Muscle of leg (tissue), 11 donors: Measurements from ENCODE around the gene TCEA2. TPM values are rescaled to one million over a fixed set of nuclear protein-coding genes. Genes with fewer than 3 reads are reported as not detected.

ENCODE experiments used
- DNase-seq: peaks from one replicate; pipeline ENCODE4 v3.0.0; 2013
- H3K27ac ChIP-seq: one replicate; pipeline ENCODE4 v1.5.1; 2013; ENCODE audit warnings: mild to moderate bottlenecking, low read length, control low read depth
- H3K27me3 ChIP-seq: one replicate; pipeline ENCODE4 v1.6.1; 2013; ENCODE audit warnings: low read length; ENCODE audit not compliant: control insufficient read depth, insufficient read depth
- H3K36me3 ChIP-seq: one replicate; pipeline ENCODE4 v1.6.1; 2013; ENCODE audit warnings: low read length; ENCODE audit not compliant: control insufficient read depth, insufficient read depth
- H3K4me1 ChIP-seq: one replicate; pipeline ENCODE4 v1.6.1; 2013; ENCODE audit warnings: low read length; ENCODE audit not compliant: control insufficient read depth, insufficient read depth
- H3K4me3 ChIP-seq: one replicate; pipeline ENCODE4 v1.5.1; 2013; ENCODE audit warnings: low read length, control low read depth
- H3K9me3 ChIP-seq: replicated peaks from 2 replicates; pipeline ENCODE4 v1.6.1; 2013; ENCODE audit warnings: low read depth, low read length; ENCODE audit not compliant: control insufficient read depth
- WGBS: methylation state at CpG from one replicate; pipeline ENCODE4 v1.1.5; 2013; ENCODE audit warnings: missing lambda C conversion rate; ENCODE audit not compliant: insufficient coverage; 5-methylcytosine and 5-hydroxymethylcytosine counted together
- polyA plus RNA-seq, 8 donors: library from polyadenylated mRNA; unstranded; fragments of 120-200 nt; gene quantifications; one replicate each; pipeline versions ENCODE4 v1.2.1 to v1.2.3, GENCODE V29; 2013; ENCODE audit warnings: inconsistent platforms in 1 of 8, low replicate concordance in 1 of 8; ENCODE audit not compliant: insufficient read length in 8 of 8, insufficient read depth in 1 of 8
- total RNA-seq: library from RNA; stranded (reverse); fragments of 120-200 nt; gene quantifications from one replicate; pipeline ENCODE4 v1.2.4, GENCODE V29; 2013

The TCEA2 gene
- total and polyA plus RNA-seq, 9 donors, result 24.6 to 60.1 (median 46.8) TPM

DNA sequence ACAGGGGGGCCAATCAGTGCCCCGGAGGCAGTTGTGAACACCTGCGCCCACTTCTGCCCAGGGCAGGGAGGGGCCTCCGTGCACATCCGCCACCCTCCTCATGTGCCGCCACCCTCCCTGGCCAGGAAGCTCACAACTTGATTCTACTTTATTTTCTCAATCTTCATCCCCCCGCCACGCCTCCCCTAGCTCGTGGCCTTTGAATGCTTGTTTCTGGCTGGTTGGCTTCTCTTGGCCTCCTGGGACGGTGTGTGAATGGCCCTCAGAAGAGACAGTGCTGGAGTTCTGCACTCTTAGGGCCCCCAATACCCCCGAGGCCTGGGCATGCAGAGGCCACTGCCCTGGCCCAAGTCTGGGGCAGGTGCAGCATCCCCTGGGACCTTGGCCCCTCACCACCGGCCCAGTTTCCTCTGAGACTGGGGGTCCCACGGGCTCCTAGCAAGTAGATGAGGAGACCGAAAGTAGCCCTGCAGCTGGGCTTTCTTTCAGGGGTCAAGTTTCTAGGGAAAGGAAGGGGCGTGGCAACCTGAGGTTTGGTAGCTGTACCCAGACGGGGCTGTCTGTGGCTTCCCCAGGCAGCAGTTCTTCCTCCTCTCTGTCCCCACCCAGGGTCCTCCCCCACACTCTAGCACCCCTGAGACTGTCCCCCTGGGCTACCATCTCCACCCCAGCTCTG, 15.0 kb downstream of the TCEA2 start:
- H3K4me1 ChIP-seq, result peaks cover 29% of the 10 kb centered on the region
- peaks cover 7% of the 10 kb centered on the region for H3K36me3 ChIP-seq
- H3K27me3 ChIP-seq, result peaks cover 18% of the 10 kb centered on the region
- no peak overlapping the region for H3K27ac ChIP-seq
- peak overlapping the region; percentile 72 for H3K4me3 ChIP-seq
- WGBS, result 48% methylated on average over 10 of the region's 15 CpGs
- peak; percentile 30 for DNase-seq
- H3K9me3 ChIP-seq, result no peaks in the 10 kb centered on the region

GRCh38 chr20:64078934-64079272, 15.9 kb downstream of the TCEA2 start:
- peaks cover 33% of the 10 kb centered on the region for H3K4me1 ChIP-seq
- peaks cover 24% of the 10 kb centered on the region for H3K27me3 ChIP-seq
- no peak for DNase-seq
- H3K27ac ChIP-seq, result no peak overlapping the region
- peaks cover 3% of the 10 kb centered on the region for H3K36me3 ChIP-seq
- peak overlapping the region; percentile 72 for H3K4me3 ChIP-seq
- WGBS, result 40% methylated on average over 1 of the region's 4 CpGs
- no peaks in the 10 kb centered on the region for H3K9me3 ChIP-seq

GRCh38 chr20:64079273-64080012, 16.4 kb downstream of the TCEA2 start, which contains the start of gene RGS19:
RGS19 (minus strand) TSS chr20:64079518; CDS start chr20:64076886, 2,632 bp downstream.
- H3K27me3 ChIP-seq, result peaks cover 28% of the 10 kb centered on the region
- WGBS, result 0% methylated on average over 56 of the region's 73 CpGs
- H3K4me3 ChIP-seq, result peak within 1 kb of the TSS; percentile 72
- no peaks in the 10 kb centered on the region for H3K9me3 ChIP-seq
- DNase-seq, result peak; percentile 93
- H3K36me3 ChIP-seq, result no peaks in the 10 kb centered on the region
- peaks cover 37% of the 10 kb centered on the region for H3K4me1 ChIP-seq
- peak within 1 kb of the TSS; percentile 29 for H3K27ac ChIP-seq

DNA sequence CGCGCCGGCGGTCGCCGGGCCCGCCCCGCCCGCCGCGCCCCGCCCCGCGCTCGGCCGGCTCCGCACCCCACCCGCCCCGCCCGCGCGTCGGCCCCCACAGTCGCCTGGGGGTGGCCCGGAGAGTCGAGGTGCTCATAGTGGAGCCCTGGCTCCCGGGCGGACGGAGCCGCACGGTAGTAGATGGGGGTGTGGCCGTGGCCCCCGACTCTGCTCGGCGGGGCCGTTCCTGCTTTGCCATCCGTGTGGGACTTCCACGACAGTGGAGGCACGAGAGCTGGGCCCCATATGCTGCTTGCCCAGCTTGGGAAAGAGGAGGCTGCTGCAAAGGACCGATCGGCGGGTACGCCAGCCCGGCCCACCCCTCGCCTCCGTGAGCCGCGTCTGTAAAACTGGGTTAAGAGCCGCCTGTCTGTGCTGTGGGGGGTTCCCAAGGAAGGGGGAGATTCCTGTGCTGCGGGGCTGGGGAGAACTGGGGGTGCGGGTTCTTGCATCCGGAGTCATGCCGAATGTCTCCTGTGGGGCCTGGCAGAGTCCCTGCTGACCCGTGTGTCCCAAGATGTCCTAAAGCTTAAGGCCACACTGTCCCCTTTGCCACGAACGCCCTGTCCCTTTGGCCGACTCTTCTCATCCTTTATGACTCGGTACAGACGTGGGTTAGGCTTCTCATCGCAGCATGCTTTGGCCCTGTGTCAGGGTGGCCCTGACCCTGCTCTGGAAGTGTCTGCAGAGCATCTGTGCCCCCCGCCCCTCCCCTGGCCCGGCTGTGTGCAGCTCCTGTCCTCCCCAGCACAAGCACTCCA, 17.2 kb downstream of the TCEA2 start, which contains the start of gene OPRL1:
OPRL1 (plus strand) TSS at position 70 of the 800 bp plus-strand sequence. CDS start 12,639 bp downstream, outside the sequence.
- peak within 1 kb of the TSS; percentile 29 for H3K27ac ChIP-seq
- H3K4me1 ChIP-seq, result peaks cover 42% of the 10 kb centered on the region
- no peaks in the 10 kb centered on the region for H3K36me3 ChIP-seq
- peaks cover 36% of the 10 kb centered on the region for H3K27me3 ChIP-seq
- 5% methylated on average over 46 of the region's 62 CpGs for WGBS
- H3K4me3 ChIP-seq, result peak within 1 kb of the TSS; percentile 72
- DNase-seq, result no peak
- no peaks in the 10 kb centered on the region for H3K9me3 ChIP-seq

DNA sequence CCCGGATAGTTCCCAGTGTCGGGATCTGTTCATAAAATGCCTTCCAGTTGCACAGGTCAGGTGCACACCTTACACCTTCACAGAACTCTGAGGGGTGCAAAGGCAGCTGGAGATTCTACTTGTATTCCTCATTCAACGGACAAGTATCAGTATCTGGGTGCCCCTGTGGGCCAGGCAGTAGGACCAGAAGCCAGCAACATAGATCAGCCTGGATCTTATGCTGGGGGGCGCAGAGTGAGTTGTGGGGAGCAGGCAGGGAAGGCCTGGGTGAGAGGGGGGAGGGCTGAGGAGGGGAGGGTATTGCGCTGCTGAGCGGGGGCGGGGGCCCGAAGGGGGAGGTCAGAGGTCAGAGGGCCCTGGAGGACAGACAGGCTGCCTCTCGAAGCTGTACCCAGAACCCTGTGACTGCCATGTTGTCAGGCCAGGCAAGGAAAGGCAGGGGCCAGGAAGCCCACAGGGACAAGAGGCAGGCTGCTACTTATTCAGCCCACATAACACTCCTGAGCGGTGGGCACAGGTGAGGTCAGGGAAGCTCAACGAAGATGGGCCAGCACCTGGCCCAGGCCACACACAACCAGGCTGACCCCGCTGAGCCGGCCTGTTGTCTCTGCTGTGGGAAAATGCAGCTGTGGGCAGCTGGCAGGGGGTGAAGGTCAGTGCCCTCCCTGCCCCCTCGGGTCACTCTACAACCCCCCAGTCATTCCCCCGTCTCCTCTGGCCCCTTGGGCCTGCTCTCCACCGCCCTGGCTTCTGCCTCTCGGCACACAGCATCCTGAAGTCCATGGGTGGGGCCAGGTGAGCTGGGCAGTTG, 18.0 kb downstream of the TCEA2 start:
- H3K9me3 ChIP-seq, result no peaks in the 10 kb centered on the region
- WGBS, result 58% methylated on average over 10 of the region's 17 CpGs
- peaks cover 44% of the 10 kb centered on the region for H3K27me3 ChIP-seq
- H3K4me1 ChIP-seq, result peaks cover 42% of the 10 kb centered on the region
- H3K4me3 ChIP-seq, result peak overlapping the region; percentile 40
- H3K27ac ChIP-seq, result no peak overlapping the region
- no peak for DNase-seq
- H3K36me3 ChIP-seq, result no peaks in the 10 kb centered on the region

DNA sequence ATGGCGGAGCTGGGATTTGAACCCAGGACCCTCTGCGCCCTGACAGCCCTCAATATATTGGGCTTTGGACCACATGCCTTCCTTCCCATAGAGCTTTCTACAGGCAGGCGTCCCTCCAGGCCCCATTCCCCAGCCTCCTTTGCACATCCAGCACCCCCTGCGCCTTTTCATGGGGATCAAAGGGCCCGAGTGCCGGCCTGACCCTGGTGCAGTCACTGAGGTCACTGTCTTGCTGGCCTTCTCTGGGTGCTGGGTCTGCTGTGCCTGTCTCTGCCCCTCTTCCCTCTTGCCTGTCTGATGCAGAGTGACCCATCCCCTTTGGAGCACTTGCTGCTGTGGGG, 18.6 kb downstream of the TCEA2 start:
- Histone ChIP-seq H3K27ac (no peak overlapping the region), H3K9me3 (peaks cover under 1% of the 10 kb centered on the region), H3K27me3 (peaks cover 49% of the 10 kb centered on the region), H3K4me1 (peaks cover 42% of the 10 kb centered on the region), H3K36me3 (no peaks in the 10 kb centered on the region), H3K4me3 (no peak overlapping the region)
- DNase-seq, result no peak
- 83% methylated on average over 6 of the region's 6 CpGs for WGBS

DNA sequence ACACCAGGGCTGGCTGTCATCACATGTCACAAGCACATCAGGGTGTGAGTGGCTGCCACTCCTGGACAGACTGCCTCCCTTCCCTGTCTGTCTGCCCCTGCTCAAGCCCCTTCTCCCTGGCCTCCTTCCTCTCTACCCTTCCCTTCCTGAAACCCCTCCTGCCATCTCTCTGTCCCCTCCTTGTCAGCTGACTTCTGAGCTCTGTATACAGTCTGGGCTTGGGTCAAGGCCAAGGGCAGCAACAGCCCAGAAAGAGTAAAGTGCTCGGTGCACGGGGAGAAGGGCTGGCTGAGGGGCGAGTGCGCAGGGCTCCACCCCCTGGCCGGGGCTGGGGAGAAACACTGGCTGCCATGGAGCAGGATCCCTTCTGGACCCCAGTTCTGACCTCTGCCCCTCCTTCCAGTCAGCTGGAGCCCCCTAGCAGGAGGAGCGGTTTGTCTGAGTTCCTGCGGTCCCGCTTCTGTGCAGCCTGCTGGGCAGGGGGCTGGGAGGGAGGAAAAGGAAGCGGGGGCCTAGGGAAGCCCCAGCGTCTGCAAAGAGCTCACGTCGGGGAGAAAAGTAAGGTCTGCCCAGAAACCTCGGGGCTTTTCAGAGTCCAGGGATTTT, 19.2 kb downstream of the TCEA2 start:
- H3K36me3 ChIP-seq, result no peaks in the 10 kb centered on the region
- H3K4me3 ChIP-seq, result no peak overlapping the region
- DNase-seq, result no peak
- no peak overlapping the region for H3K27ac ChIP-seq
- H3K27me3 ChIP-seq, result peaks cover 51% of the 10 kb centered on the region
- peaks cover 42% of the 10 kb centered on the region for H3K4me1 ChIP-seq
- WGBS, result 10% methylated on average over 10 of the region's 13 CpGs
- peaks cover 3% of the 10 kb centered on the region for H3K9me3 ChIP-seq

- Histone ChIP-seq H3K27ac (no peak overlapping the region), H3K27me3 (peaks cover 54% of the 10 kb centered on the region), H3K4me3 (peak overlapping the region; percentile 26), H3K4me1 (peaks cover 42% of the 10 kb centered on the region), H3K36me3 (no peaks in the 10 kb centered on the region), H3K9me3 (peaks cover 7% of the 10 kb centered on the region)
- WGBS, result 6% methylated on average over 7 of the region's 13 CpGs
- DNase-seq, result no peak
Measured at GRCh38 chr20:64082820-64083377, 19.9 kb downstream of the TCEA2 start.

GRCh38 chr20:64083378-64083803, 20.4 kb downstream of the TCEA2 start:
- DNase-seq, result peak; percentile 83
- no peak overlapping the region for H3K27ac ChIP-seq
- peaks cover 8% of the 10 kb centered on the region for H3K9me3 ChIP-seq
- H3K4me1 ChIP-seq, result peaks cover 37% of the 10 kb centered on the region
- peaks cover 57% of the 10 kb centered on the region for H3K27me3 ChIP-seq
- no peaks in the 10 kb centered on the region for H3K36me3 ChIP-seq
- peak overlapping the region; percentile 26 for H3K4me3 ChIP-seq
- WGBS, result 0% methylated on average over 52 of the region's 52 CpGs
